ENCODE data around the gene ANLN. TPM values are rescaled to one million over a fixed set of nuclear protein-coding genes. Genes with fewer than 3 reads are reported as not detected.
"Not testable (repeated sequence)": the region's sequence is repeated elsewhere in the genome, so short reads cannot be mapped to it uniquely, and the experiment has no call there.

Gene ANLN
- total RNA-seq, 4 donors from 2014 or later = 5.0 to 43.7 (median 11.2) TPM

DNA sequence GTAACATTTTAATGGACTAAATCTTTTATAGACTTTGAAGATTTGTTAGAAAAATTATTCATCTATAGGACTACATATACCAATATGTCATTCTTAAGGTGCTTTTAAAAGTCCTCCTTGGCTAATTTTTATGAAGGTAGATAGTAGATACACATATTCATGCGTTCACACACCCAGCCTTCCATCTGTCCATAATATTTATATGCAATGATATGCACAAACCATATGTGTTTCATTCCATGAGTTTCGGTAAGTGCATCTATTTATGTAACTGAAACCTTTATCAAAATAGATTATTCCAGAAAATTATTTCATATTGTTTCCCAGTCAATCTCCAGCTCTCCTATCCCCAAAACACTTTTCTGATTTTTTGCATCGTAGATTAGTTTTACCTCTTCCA is 101.7 kb downstream of the ANLN start:
- no peaks in the 10 kb centered on the region for H3K27me3 ChIP-seq
- no peak for DNase-seq
- no peak overlapping the region for H3K27ac ChIP-seq
- H3K4me1 ChIP-seq = no peaks in the 10 kb centered on the region
- TF ChIP-seq, protein P1, sequence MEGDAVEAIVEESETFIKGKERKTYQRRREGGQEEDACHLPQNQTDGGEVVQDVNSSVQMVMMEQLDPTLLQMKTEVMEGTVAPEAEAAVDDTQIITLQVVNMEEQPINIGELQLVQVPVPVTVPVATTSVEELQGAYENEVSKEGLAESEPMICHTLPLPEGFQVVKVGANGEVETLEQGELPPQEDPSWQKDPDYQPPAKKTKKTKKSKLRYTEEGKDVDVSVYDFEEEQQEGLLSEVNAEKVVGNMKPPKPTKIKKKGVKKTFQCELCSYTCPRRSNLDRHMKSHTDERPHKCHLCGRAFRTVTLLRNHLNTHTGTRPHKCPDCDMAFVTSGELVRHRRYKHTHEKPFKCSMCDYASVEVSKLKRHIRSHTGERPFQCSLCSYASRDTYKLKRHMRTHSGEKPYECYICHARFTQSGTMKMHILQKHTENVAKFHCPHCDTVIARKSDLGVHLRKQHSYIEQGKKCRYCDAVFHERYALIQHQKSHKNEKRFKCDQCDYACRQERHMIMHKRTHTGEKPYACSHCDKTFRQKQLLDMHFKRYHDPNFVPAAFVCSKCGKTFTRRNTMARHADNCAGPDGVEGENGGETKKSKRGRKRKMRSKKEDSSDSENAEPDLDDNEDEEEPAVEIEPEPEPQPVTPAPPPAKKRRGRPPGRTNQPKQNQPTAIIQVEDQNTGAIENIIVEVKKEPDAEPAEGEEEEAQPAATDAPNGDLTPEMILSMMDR (IDR thresholded peaks at IDR 0.05) = no peak
- no peak for TF ChIP-seq POLR2A (IDR thresholded peaks at IDR 0.05)
- H3K9me3 ChIP-seq = no peaks in the 10 kb centered on the region
- no peaks in the 10 kb centered on the region for H3K36me3 ChIP-seq
- H3K4me3 ChIP-seq = no peak overlapping the region

DNA sequence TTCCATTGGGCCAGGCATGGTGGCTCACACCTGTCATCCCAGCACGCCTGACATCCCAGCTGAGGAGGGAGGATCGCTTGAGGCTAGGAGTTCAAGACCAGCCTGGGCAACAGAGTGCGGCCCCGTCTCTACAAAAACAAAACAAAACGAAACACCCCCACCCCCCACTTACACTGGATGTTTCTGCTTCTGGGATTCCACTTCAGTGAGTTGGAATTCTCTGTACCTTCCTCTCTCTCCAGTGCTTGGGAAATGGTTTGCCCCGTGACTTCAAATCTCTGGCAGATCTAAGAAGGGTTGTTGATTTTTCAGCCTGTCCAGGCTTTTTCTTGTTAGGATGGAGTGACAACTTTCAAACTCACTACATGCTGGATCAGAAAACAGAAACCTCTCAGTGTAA is 106.9 kb downstream of the ANLN start:
- Histone ChIP-seq H3K27ac (no peak overlapping the region), H3K27me3 (no peaks in the 10 kb centered on the region), H3K4me3 (no peak overlapping the region), H3K9me3 (no peaks in the 10 kb centered on the region), H3K4me1 (no peaks in the 10 kb centered on the region), H3K36me3 (no peaks in the 10 kb centered on the region)
- no peak for DNase-seq
- no peak for TF ChIP-seq POLR2A (IDR thresholded peaks at IDR 0.05)
- TF ChIP-seq, protein P1 (IDR thresholded peaks at IDR 0.05) = no peak

DNA sequence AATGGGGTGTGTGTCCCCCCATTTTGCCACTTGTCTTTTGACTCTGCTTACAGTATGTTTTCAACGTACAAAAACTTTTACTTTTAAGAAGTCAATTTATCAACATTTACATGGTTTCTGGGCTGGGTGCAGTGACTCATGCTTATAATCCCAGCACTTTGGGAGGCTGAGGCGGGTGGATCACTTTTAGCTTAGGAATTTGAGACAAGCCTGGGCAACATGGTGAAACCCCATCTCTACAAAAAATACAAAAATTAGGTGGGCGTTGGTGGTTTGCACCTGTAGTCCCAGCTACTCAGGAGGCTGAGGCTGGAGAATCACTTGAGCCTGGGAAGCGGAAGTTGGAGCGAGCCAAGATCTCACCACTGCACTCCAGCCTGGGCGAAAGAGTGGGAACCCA is 107.5 kb downstream of the ANLN start:
- not testable (repeated sequence) for H3K4me3 ChIP-seq, H3K4me1 ChIP-seq, DNase-seq, H3K27me3 ChIP-seq, H3K27ac ChIP-seq, H3K9me3 ChIP-seq, H3K36me3 ChIP-seq

DNA sequence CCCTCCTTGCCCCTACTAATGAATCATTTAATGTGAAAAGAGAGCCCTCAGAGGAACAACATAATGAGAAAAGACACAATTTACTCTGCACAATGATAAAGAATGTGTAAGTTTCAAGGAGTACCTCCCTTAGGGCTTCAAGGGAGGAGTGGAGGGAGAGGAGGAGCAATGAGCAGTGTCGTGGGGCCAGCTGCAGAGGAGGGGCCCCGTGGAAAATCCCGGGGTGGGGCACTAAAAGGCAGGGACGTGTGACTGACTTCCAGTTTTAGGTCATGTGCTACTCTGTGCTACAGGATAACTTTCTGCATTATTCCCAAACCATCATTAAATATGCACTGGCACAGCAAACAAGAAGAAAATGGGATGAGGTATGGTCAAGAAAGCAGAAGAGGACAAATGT is 108.1 kb downstream of the ANLN start:
- no peak overlapping the region for H3K27ac ChIP-seq
- TF ChIP-seq, protein P1 (IDR thresholded peaks at IDR 0.05) = no peak
- TF ChIP-seq POLR2A (IDR thresholded peaks at IDR 0.05) = no peak
- H3K36me3 ChIP-seq = no peaks in the 10 kb centered on the region
- H3K4me1 ChIP-seq = no peaks in the 10 kb centered on the region
- H3K27me3 ChIP-seq = no peaks in the 10 kb centered on the region
- DNase-seq = no peak
- no peaks in the 10 kb centered on the region for H3K9me3 ChIP-seq
- H3K4me3 ChIP-seq = no peak overlapping the region

Other genes with a start within 250 kb of the ANLN start
- gene EEPD1, start 236.6 kb upstream of the ANLN start, total RNA-seq = 10 to 100 TPM; 19.8 to 46.3 (median 29.3) TPM

Data from Peyer's patch (tissue), 4 donors.